Urothelium cell line (cell line): ENCODE results near the gene SLC2A4RG.

Source experiments
- DNase-seq: peaks from one replicate; pipeline ENCODE4 v3.0.0; 2011; ENCODE audit warnings: low spot score, mixed read lengths
- FAIRE-seq: peaks from 2 replicates; lab custom pipeline; 2011; peaks lifted over from hg19 to GRCh38; lab: Jason Lieb, UNC

SLC2A4RG gene

DNA sequence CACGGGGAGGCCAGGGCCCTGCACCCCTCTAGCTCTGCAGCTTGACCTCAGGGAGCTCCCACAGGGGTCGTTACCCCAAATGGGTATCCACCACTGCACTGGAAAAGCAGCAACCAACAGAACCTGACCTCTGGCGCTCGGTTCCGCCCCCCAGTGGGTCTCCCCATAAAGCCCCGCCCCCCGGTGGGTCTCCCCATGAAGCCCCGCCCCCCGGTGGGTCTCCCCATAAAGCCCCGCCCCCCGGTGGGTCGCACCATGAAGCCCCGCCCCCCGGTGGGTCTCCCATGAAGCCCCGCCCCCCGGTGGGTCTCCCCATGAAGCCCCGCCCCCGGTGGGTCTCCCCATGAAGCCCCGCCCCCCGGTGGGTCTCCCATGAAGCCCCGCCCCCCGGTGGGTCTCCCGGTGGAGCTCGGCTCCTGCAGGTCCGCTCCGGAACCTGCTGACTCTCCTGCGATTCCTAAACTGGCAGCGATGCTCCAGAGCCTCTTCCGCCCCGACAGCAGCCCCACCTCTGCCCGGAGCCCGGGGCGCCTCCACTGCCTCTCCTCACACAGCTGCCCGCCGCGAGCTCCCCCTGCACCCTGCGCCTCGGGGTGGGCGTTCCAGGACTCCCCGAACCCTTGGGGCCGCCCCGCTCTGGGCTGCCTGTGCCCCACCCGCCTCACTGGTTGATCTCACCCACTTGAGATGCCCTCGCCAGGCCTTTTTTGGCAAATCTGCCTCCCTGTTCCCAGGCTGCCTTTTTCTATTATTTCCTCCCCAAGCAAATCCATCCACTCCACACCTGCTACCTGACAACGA is 12.1 kb downstream of the SLC2A4RG start:
- no peak for DNase-seq
- no peak for FAIRE-seq

- DNase-seq (no peak), FAIRE-seq (no peak)
Observed at GRCh38 chr20:63752411-63753101, 13.0 kb downstream of the SLC2A4RG start.

DNA sequence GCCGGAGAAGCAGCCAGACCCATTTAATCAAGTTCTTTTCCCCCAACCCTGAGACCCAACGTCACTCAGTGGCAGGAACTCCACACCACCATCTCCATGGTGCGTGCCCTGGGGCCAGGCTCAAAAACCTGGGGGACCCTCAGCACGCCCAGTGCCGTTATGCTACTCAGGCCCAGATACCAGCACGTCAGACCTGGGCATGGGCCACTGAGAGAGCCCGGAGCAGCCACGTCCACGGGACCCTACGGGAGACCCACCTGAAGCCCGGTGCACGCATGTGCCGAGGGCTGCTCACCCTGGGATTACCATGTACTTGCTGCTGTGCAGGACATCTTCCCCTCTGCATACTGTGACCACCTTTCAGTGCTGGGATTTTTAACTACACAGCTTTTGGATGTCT is 13.8 kb downstream of the SLC2A4RG start:
- DNase-seq (no peak), FAIRE-seq (no peak)

DNA sequence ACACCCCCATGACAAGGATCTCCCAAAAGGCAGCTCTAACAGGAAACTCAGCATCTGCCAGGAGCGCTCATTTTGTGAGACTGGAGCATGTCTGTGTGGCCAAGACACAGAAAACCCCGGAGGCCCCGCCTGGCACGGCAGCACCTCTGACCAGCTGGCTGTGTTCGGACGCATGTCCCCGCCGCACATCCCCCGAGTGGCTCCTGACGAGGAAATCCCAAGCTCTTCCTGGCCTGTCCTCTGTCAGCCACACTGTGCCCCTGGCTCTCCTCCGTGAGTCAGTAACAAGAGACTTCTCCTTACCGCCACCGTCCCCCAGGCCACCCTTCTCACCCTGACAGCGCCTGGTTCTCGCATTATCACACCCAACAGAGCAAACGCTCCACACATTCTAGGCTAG is 14.4 kb downstream of the SLC2A4RG start:
- no peak for FAIRE-seq
- no peak for DNase-seq

GRCh38 chr20:63755933-63756647 is 16.5 kb downstream of the SLC2A4RG start:
- FAIRE-seq = no peak
- no peak for DNase-seq

GRCh38 chr20:63756648-63756991 is 17.0 kb downstream of the SLC2A4RG start:
- FAIRE-seq (no peak), DNase-seq (no peak)

DNA sequence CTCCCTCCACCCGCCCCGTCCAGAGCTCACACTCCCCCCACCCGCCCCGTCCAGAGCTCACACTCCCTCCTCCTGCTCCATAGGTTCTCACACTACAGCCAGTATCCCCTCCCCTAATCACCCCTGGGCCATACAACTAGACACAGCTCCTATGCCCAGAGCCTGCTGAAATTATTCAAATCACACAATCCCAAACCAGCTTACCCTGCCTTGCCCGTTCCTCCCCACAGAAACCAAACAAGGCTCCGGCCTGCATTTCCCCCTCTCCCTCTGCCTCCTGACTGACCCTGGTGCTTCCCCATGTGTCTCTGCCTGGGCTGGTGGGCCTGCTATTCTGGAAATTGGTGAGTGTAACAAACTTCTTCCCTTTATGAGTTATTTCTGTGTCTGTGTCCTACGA is 18.6 kb downstream of the SLC2A4RG start:
- FAIRE-seq = no peak
- no peak for DNase-seq

GRCh38 chr20:63759377-63759901 is 19.9 kb downstream of the SLC2A4RG start:
- DNase-seq = no peak
- no peak for FAIRE-seq

- FAIRE-seq = no peak
- DNase-seq = no peak
Observed at GRCh38 chr20:63765082-63765873, 25.7 kb downstream of the SLC2A4RG start.

- DNase-seq = no peak
- FAIRE-seq = no peak
Observed at GRCh38 chr20:63765902-63766301, 26.3 kb downstream of the SLC2A4RG start.

- DNase-seq = no peak
- FAIRE-seq = no peak
Observed at GRCh38 chr20:63766695-63767426, 27.3 kb downstream of the SLC2A4RG start.

DNA sequence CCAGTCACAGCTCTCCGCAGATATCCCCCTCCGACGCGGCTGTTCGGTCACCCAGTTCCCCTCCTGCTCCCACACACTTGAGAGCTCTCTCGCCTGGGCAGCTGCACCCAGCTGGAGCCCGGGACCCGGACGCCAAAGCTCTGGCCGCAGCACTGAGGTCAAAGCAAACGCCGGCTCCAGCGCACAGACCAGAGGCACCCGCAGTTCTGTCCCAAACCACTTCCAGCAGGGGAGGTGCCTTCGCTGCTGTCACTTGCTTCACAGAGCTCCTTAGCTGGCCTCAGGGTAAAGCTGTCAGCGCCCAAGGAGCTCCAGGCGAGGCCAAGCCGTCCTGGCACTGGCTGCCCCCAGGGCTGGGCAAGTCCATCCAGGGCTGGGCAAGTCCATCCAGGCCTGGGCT is 27.9 kb downstream of the SLC2A4RG start:
- no peak for DNase-seq
- no peak for FAIRE-seq

GRCh38 chr20:63767886-63768285 is 28.3 kb downstream of the SLC2A4RG start:
- DNase-seq (no peak), FAIRE-seq (no peak)

- no peak for DNase-seq
- FAIRE-seq = no peak
Observed at GRCh38 chr20:63768591-63769515, 29.3 kb downstream of the SLC2A4RG start.

DNA sequence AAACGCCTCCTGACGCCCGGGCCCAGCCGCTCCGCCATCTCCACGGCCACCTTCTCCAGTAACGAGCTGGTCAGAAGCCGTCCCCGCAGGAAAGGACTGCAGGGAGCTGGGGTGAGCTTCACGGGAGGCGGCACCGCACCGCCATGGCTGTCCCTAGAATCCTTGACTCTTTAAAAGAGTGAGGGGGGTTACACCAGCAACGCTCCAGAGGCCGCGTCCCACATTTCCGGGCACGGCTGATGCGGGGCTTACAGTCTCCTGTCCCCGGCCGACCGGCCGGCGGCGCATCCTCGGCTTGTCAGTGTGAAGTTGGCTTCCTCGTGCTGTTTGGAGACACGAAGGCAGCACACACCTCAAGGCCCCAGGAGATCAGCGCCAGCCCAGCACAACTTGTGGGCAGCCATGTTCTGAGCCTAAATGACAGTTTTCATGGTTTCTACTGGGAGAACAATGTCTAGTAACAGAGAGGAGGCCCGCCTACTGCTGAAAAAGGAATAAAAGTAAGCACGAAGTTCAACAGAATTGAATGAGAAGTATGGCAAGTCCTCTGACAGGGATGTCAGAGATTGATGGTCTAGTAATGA is 30.4 kb downstream of the SLC2A4RG start:
- DNase-seq (no peak), FAIRE-seq (no peak)

- FAIRE-seq = no peak
- DNase-seq = no peak
Observed at GRCh38 chr20:63771046-63771707, 31.6 kb downstream of the SLC2A4RG start.

GRCh38 chr20:63772781-63773518 is 33.4 kb downstream of the SLC2A4RG start:
- DNase-seq (no peak), FAIRE-seq (no peak)
